ENCODE data around the gene VRK3.

Gene VRK3

GRCh38 chr19:49929611-49930482 lies 95.3 kb downstream of the VRK3 start:
- DNase-seq (ENCODE audit: low read depth), result peak; percentile 78

GRCh38 chr19:49929121-49929610 lies 96.0 kb downstream of the VRK3 start, which contains the start of the genes ATF5 and NUP62:
ATF5 (plus strand) TSS chr19:49929205; CDS start chr19:49930851, 1,646 bp downstream.
NUP62 (minus strand) TSS chr19:49929504; CDS start chr19:49909807, 19,697 bp downstream.
- peak; percentile 86 for DNase-seq (ENCODE audit: low read depth)

GRCh38 chr19:49927526-49928264 lies 97.5 kb downstream of the VRK3 start:
- no peak for DNase-seq (ENCODE audit: low read depth)

- no peak for DNase-seq (ENCODE audit: low read depth)
These were observed 98.7 kb downstream of the VRK3 start for GRCh38 chr19:49926515-49926914.
